Measurements from ENCODE around the gene STUB1. TPM values are rescaled to one million over a fixed set of nuclear protein-coding genes. Genes with fewer than 3 reads are reported as not detected.

STUB1 gene
- total and polyA plus RNA-seq, 2 of the 8 experiments (the other 6 are each of a cell fraction or from before 2014, with no cell fraction given), result 89.9 to 103 TPM

DNA sequence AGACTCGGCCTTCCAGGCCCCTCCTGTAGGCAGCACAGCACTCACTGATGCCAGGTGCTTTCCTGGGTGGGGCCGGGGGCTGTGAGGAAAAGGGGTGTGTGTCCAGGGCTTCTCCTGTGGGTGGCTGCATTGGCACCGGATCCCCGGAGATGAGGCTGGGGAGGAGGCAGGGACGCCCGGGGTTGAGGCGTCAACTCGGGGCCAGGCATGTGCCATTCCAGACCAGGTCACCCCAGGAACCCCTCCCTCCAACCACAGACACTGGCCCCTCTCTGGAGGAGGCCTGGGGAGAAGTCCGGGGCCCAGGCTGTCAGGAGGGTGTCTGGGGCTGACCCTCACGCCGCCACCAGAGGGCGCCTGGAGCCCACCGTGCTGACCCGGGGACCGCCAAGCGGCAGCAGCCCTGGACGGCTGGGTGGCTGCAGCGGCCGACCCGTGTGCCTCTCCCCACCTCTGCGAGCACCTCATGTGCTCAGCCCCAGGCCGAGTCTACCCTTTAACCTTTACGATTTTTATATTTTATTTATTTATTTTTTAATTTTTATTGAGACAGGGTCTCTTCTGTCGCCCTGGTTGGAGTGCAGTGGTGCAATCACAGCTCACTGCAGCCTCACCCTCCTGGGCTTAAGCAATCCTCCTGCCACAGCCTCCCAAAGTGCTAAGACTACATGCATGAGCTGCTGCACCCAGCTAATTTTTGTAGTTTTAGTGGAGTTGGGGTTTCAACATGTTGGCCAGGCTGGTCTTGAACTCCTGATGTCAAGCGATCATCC is 31.5 kb downstream of the STUB1 start:
- Histone ChIP-seq H3K4me1 (replicated peaks in 1 of 4; ENCODE audit: control insufficient read depth in 3 of 4, insufficient read depth in 4 of 4, low read length in 3 of 4) (peaks cover 0 to 17% (median 12%) of the 10 kb centered on the region in 4 experiments; a peak in 5 of 7 replicates), H2AK5ac (ENCODE audit: low read depth, low read length) (no peak overlapping the region), H3K4ac (replicated peaks; ENCODE audit: insufficient read length, low read depth, low read length) (no peak overlapping the region), H3K9me3 (ENCODE audit: insufficient read depth in 2 of 2, low read depth in 1 of 2, low read length in 1 of 2) (no peaks in the 10 kb centered on the region), H2BK120ac (replicated peaks; ENCODE audit: low read depth, low read length) (no peak overlapping the region), H2BK15ac (ENCODE audit: low read length) (no peak overlapping the region), H3K4me2 (ENCODE audit: insufficient read depth in 1 of 2, low read depth in 2 of 2, low read length in 2 of 2) (no peak overlapping the region), H3K14ac (ENCODE audit: insufficient read length) (no peak overlapping the region), H3K23me2 (ENCODE audit: low read depth, low read length) (peaks cover 11% of the 10 kb centered on the region; the same call in 1 of the 2 replicates), H3K18ac (ENCODE audit: extremely low read depth, low read length) (no peak overlapping the region), H4K91ac (replicated peaks; ENCODE audit: insufficient read length, low read length) (no peak overlapping the region), H3K27me3 (replicated peaks in 1 of 4; ENCODE audit: control insufficient read depth in 3 of 4, extremely low read depth in 1 of 4, insufficient read depth in 3 of 4, low read length in 3 of 4) (peaks cover 14 to 70% (median 47%) of the 10 kb centered on the region in 4 experiments), H3K23ac (ENCODE audit: insufficient read length) (no peak overlapping the region), H4K20me1 (replicated peaks in 1 of 2; ENCODE audit: control insufficient read depth in 1 of 2, insufficient read depth in 2 of 2, low read length in 2 of 2) (peaks cover 5 to 9% of the 10 kb centered on the region in 2 experiments), H3K36me3 (ENCODE audit: control insufficient read depth in 2 of 4, insufficient read depth in 4 of 4, low read length in 3 of 4) (no peaks in the 10 kb centered on the region), H2AFZ (ENCODE audit: low read length) (no peak overlapping the region), H4K5ac (ENCODE audit: insufficient read length, low read depth, low read length) (no peak overlapping the region), H3K9ac (replicated peaks in 1 of 4; ENCODE audit: extremely low read depth in 1 of 4, low read depth in 3 of 4, low read length in 3 of 4) (no peak overlapping the region), H3K79me2 (ENCODE audit: control insufficient read depth in 1 of 2, insufficient read depth in 2 of 2, low read length in 2 of 2) (no peaks in the 10 kb centered on the region), H3K56ac (replicated peaks; ENCODE audit: insufficient read length, low read depth, low read length) (no peak overlapping the region), H2BK20ac (ENCODE audit: low read length) (no peak overlapping the region), H3K27ac (ENCODE audit: low read depth, low read length) (no peak overlapping the region), H3K79me1 (ENCODE audit: low read depth, low read length) (no peaks in the 10 kb centered on the region), H3K4me3 (ENCODE audit: extremely low read depth in 1 of 4, insufficient read depth in 2 of 4, low read depth in 3 of 4, low read length in 4 of 4) (no peak overlapping the region), H4K8ac (ENCODE audit: extremely low read depth, insufficient read depth, low read length) (no peak overlapping the region), H2BK5ac (ENCODE audit: low read depth, low read length) (no peak overlapping the region), H2BK12ac (ENCODE audit: low read depth, low read length) (no peak overlapping the region)
- DNase-seq (ENCODE audit: low read depth in 1 of 2, low spot score in 2 of 2) (peak in 1 of 2 experiments; percentile 95), FAIRE-seq (no peak)
- POLR2A ChIA-PET (ENCODE audit: partially characterized antibody), result interaction anchor here (1.5 to 20.9 kb wide), 4 partner anchors 10 to 74 kb away, joined by 5 to 353 read pairs (median 6); partner anchors contain the start of genes ANTKMT, CCDC78 and HAGHL
- CTCF ChIA-PET (ENCODE audit: partially characterized antibody), result interaction anchor here (0.9 to 33.4 kb wide), 25 partner anchors 9 to 392 kb away, joined by 3 to 977 read pairs (median 5); partner anchors contain the start of genes ANTKMT, CCDC78, CHTF18 and CIAO3
- 19% methylated on average over 25 of the region's 25 CpGs; no CpG with 5 or more reads in 1 of the 2 experiments for WGBS, 2 experiments (ENCODE audit: extremely low coverage in 1 of 2, insufficient coverage in 1 of 2, insufficient read length in 1 of 2, insufficient replicate concordance in 2 of 2, low coverage in 1 of 2, low lambda C conversion rate in 2 of 2, missing lambda C conversion rate in 1 of 2)
- TF ChIP-seq BACH1 (IDR thresholded peaks at IDR 0.05; ENCODE audit: low read length) (no peak), EP300 (IDR thresholded peaks at IDR 0.05; ENCODE audit: borderline replicate concordance in 1 of 2, low read depth in 2 of 2, low read length in 2 of 2) (no peak), HDAC6 (IDR thresholded peaks at IDR 0.05; ENCODE audit: low read depth, low read length) (no peak), TEAD4 (IDR thresholded peaks at IDR 0.05; ENCODE audit: low read depth, low read length) (no peak), CREB1 (IDR thresholded peaks at IDR 0.05) (0 out of 2 replicates have a peak, but pooled peaks have one; percentile 12), RNF2 (IDR thresholded peaks at IDR 0.05; ENCODE audit: borderline replicate concordance, low read depth, low read length, missing control alignments, poor library complexity, severe bottlenecking) (no peak), NRF1 (IDR thresholded peaks at IDR 0.05; ENCODE audit: low read depth, low read length) (no peak), CHD1 (IDR thresholded peaks at IDR 0.05; ENCODE audit: low read depth, low read length) (no peak)
- TF ChIP-seq, protein P1, sequence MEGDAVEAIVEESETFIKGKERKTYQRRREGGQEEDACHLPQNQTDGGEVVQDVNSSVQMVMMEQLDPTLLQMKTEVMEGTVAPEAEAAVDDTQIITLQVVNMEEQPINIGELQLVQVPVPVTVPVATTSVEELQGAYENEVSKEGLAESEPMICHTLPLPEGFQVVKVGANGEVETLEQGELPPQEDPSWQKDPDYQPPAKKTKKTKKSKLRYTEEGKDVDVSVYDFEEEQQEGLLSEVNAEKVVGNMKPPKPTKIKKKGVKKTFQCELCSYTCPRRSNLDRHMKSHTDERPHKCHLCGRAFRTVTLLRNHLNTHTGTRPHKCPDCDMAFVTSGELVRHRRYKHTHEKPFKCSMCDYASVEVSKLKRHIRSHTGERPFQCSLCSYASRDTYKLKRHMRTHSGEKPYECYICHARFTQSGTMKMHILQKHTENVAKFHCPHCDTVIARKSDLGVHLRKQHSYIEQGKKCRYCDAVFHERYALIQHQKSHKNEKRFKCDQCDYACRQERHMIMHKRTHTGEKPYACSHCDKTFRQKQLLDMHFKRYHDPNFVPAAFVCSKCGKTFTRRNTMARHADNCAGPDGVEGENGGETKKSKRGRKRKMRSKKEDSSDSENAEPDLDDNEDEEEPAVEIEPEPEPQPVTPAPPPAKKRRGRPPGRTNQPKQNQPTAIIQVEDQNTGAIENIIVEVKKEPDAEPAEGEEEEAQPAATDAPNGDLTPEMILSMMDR (IDR thresholded peaks at IDR 0.05; ENCODE audit: control extremely low read depth in 1 of 3, insufficient read depth in 1 of 3, low read depth in 1 of 3, low read length in 3 of 3), result peak; percentile 91 to 98 (median 95)
